Measurements from ENCODE around the gene RASSF1. TPM values are rescaled to one million over a fixed set of nuclear protein-coding genes. Genes with fewer than 3 reads are reported as not detected.

The RASSF1 gene
- total and polyA plus RNA-seq, 10 of the 15 experiments (the other 5 are each of a cell fraction or from before 2014, with no cell fraction given) = 4.4 to 59.6 (median 37.2) TPM

DNA sequence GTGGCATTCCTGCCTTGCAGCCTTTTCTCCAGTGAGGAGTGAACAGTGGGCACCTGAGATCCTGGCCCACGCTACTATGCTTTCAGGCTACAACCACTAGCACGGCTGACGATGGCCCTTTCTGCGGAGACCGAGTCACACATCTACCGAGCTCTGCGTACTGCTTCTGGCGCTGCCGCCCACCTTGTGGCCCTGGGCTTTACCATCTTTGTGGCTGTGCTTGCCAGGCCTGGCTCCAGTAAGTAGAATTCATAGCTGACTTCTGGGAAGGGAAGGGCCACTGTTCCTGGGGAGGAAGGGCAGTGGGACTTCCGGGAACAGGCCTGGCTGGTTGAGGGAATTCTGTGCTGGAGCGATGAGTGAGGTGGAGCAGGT lies 10.7 kb upstream of the RASSF1 start:
- intact Hi-C loops (cut with micrococcal nuclease; ENCODE audit: unreplicated experiment) (loop anchor here (1.0 kb wide), 1 partner anchor 8 kb away; the partner anchor contains the start of gene TMEM115), in situ Hi-C loops (cut with MboI) (loop anchor here (10.0 kb wide), 1 partner anchor 1033 kb away; the partner anchor contains the start of gene MANF)
- peaks cover 8 to 19% of the 10 kb centered on the region in 2 experiments; a peak in 2 of 4 replicates for H3K36me3 ChIP-seq (ENCODE audit: control insufficient read depth in 2 of 2, insufficient read depth in 2 of 2, low read length in 1 of 2)
- no peaks in the 10 kb centered on the region for H3K27me3 ChIP-seq (replicated peaks in 1 of 2; ENCODE audit: control insufficient read depth in 2 of 2, insufficient read depth in 2 of 2, low read length in 1 of 2)
- FAIRE-seq = no peak
- peak overlapping the region; percentile 82 for H3K4me2 ChIP-seq (ENCODE audit: control insufficient read depth, insufficient read depth)
- H2AFZ ChIP-seq (ENCODE audit: control insufficient read depth, low read depth, low read length) = peak overlapping the region; percentile 99
- peaks cover 18% of the 10 kb centered on the region for H3K4me1 ChIP-seq (ENCODE audit: control insufficient read depth, insufficient read depth, low read length)
- WGBS (ENCODE audit: insufficient coverage, insufficient replicate concordance, low lambda C conversion rate, missing lambda C conversion rate) = 53% methylated on average over 11 of the region's 11 CpGs
- no peaks in the 10 kb centered on the region for H4K20me1 ChIP-seq (ENCODE audit: control insufficient read depth, insufficient read depth)
- BruUV-seq (replicated peaks) = no TSS peak
- no peak for ATAC-seq
- RAD21 ChIA-PET (ENCODE audit: unreplicated experiment) = interaction anchor here (1.4 to 2.8 kb wide), 3 partner anchors 14 to 265 kb away, joined by 3 to 16 read pairs (median 13); partner anchors contain the start of genes CISH and MAPKAPK3
- peak overlapping the region; percentile 73 for H3K9ac ChIP-seq (ENCODE audit: control insufficient read depth, insufficient read depth, low read length)
- POLR2A ChIA-PET = interaction anchor here (1.3 to 4.3 kb wide), 7 partner anchors 9 to 218 kb away, joined by 3 to 84 read pairs (median 7); partner anchors contain the start of genes C3orf18, HEMK1, HYAL3 and IFRD2
- no peak for DNase-seq (ENCODE audit: low read depth, low spot score)
- TF ChIP-seq, protein P1, sequence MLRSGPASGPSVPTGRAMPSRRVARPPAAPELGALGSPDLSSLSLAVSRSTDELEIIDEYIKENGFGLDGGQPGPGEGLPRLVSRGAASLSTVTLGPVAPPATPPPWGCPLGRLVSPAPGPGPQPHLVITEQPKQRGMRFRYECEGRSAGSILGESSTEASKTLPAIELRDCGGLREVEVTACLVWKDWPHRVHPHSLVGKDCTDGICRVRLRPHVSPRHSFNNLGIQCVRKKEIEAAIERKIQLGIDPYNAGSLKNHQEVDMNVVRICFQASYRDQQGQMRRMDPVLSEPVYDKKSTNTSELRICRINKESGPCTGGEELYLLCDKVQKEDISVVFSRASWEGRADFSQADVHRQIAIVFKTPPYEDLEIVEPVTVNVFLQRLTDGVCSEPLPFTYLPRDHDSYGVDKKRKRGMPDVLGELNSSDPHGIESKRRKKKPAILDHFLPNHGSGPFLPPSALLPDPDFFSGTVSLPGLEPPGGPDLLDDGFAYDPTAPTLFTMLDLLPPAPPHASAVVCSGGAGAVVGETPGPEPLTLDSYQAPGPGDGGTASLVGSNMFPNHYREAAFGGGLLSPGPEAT (IDR thresholded peaks at IDR 0.05; ENCODE audit: low read depth) = 0 out of 2 replicates have a peak, but pooled peaks have one; percentile 6
- no peak for TF ChIP-seq SUPT20H (IDR thresholded peaks at IDR 0.05; ENCODE audit: borderline replicate concordance, control insufficient read depth, low read depth, low read length)
- no peak for TF ChIP-seq NR2F1 (conservative IDR thresholded peaks at IDR 0.05)
- TF ChIP-seq, protein P2, sequence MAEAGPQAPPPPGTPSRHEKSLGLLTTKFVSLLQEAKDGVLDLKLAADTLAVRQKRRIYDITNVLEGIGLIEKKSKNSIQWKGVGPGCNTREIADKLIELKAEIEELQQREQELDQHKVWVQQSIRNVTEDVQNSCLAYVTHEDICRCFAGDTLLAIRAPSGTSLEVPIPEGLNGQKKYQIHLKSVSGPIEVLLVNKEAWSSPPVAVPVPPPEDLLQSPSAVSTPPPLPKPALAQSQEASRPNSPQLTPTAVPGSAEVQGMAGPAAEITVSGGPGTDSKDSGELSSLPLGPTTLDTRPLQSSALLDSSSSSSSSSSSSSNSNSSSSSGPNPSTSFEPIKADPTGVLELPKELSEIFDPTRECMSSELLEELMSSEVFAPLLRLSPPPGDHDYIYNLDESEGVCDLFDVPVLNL (IDR thresholded peaks at IDR 0.05; ENCODE audit: low read depth, low read length) = no peak
- TF ChIP-seq, protein P3, sequence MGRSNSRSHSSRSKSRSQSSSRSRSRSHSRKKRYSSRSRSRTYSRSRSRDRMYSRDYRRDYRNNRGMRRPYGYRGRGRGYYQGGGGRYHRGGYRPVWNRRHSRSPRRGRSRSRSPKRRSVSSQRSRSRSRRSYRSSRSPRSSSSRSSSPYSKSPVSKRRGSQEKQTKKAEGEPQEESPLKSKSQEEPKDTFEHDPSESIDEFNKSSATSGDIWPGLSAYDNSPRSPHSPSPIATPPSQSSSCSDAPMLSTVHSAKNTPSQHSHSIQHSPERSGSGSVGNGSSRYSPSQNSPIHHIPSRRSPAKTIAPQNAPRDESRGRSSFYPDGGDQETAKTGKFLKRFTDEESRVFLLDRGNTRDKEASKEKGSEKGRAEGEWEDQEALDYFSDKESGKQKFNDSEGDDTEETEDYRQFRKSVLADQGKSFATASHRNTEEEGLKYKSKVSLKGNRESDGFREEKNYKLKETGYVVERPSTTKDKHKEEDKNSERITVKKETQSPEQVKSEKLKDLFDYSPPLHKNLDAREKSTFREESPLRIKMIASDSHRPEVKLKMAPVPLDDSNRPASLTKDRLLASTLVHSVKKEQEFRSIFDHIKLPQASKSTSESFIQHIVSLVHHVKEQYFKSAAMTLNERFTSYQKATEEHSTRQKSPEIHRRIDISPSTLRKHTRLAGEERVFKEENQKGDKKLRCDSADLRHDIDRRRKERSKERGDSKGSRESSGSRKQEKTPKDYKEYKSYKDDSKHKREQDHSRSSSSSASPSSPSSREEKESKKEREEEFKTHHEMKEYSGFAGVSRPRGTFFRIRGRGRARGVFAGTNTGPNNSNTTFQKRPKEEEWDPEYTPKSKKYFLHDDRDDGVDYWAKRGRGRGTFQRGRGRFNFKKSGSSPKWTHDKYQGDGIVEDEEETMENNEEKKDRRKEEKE (IDR thresholded peaks at IDR 0.05) = no peak
- TF ChIP-seq, protein P4, sequence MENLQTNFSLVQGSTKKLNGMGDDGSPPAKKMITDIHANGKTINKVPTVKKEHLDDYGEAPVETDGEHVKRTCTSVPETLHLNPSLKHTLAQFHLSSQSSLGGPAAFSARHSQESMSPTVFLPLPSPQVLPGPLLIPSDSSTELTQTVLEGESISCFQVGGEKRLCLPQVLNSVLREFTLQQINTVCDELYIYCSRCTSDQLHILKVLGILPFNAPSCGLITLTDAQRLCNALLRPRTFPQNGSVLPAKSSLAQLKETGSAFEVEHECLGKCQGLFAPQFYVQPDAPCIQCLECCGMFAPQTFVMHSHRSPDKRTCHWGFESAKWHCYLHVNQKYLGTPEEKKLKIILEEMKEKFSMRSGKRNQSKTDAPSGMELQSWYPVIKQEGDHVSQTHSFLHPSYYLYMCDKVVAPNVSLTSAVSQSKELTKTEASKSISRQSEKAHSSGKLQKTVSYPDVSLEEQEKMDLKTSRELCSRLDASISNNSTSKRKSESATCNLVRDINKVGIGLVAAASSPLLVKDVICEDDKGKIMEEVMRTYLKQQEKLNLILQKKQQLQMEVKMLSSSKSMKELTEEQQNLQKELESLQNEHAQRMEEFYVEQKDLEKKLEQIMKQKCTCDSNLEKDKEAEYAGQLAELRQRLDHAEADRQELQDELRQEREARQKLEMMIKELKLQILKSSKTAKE (IDR thresholded peaks at IDR 0.05; ENCODE audit: low read depth, poor library complexity, severe bottlenecking) = no peak
- H3K4me3 ChIP-seq = peak overlapping the region; percentile 83
- SMC1A ChIA-PET (ENCODE audit: uncharacterized antibody, unreplicated experiment) = interaction anchor here (1.0 kb wide), 2 partner anchors 11 to 221 kb away, joined by 3 read pairs; partner anchors contain the start of gene RASSF1
- CTCF ChIA-PET = interaction anchor here (1.4 to 4.9 kb wide), 2 partner anchors 13 to 36 kb away, joined by 4 to 59 read pairs; partner anchors contain the start of gene RASSF1
- no peaks in the 10 kb centered on the region for H3K9me3 ChIP-seq (replicated peaks; ENCODE audit: control insufficient read depth, insufficient read depth, low read length)
- peaks cover 22% of the 10 kb centered on the region for H3K79me2 ChIP-seq (ENCODE audit: control insufficient read depth, insufficient read depth, low read length)
- no peak overlapping the region; the same call in 1 of the 2 replicates for H3K27ac ChIP-seq (ENCODE audit: control insufficient read depth, insufficient read depth)

Data from GM12878 (cell line).